Endothelial cell of umbilical vein (primary cell): ENCODE results near the gene FUBP3.

Experiments used
- CTCF ChIP-seq, 2 donors: IDR thresholded peaks; 1 replicate in 1 of 2; 2 replicates in 1 of 2; pipeline ENCODE4 v1.5.1; 2011; ENCODE audit warnings: low read length in 2 of 2, mild to moderate bottlenecking in 2 of 2, moderate library complexity in 2 of 2, control low read depth in 1 of 2, inconsistent platforms in 1 of 2, low read depth in 1 of 2; ENCODE audit not compliant: insufficient read depth in 1 of 2; ENCODE audit errors: extremely low read depth in 1 of 2
- MAX ChIP-seq: IDR thresholded peaks from 2 replicates; pipeline ENCODE4 v1.6.1; 2011; ENCODE audit not compliant: insufficient read depth, insufficient read length
- MYC ChIP-seq: IDR thresholded peaks from one replicate; pipeline ENCODE4 v1.6.1; 2011; ENCODE audit warnings: mild to moderate bottlenecking, low read depth, low read length
- POLR2A ChIP-seq: IDR thresholded peaks from 2 replicates; pipeline ENCODE4 v1.6.1; 2012; ENCODE audit warnings: low read depth, mild to moderate bottlenecking, control low read depth, low read length
- POLR2AphosphoS5 ChIP-seq: IDR thresholded peaks from 2 replicates; pipeline ENCODE4 v1.6.1; 2012; ENCODE audit warnings: low read depth, mild to moderate bottlenecking, control low read depth, low read length, moderate library complexity; ENCODE audit not compliant: insufficient read depth

DNA sequence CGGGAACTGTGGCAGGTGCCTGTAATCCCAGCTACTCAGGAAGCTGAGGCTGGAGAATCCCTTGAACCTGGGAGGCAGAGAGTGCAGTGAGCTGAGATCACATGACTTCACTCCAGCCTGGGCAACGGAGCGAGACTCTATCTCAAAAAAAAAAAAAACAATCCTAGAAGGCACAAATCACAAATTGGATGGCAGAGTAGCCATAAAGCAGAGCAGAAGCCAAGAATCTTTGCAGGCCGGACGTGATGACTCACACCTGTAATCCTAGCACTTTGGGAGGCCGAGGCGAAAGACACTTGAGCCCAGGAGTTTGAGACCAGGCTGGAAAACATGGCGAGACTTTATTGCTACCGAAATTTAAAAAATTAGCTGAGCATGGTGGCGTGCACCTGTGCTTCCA, 9.2 kb upstream of the FUBP3 start:
- TF ChIP-seq CTCF (IDR thresholded peaks at IDR 0.05; ENCODE audit: extremely low read depth in 1 of 2, insufficient read depth in 1 of 2, low read depth in 1 of 2, low read length in 2 of 2) (no peak), POLR2A (no peak), MYC (no peak), POLR2AphosphoS5 (no peak), MAX (no peak)
